Measurements from ENCODE around the gene CCDC81. TPM values are rescaled to one million over a fixed set of nuclear protein-coding genes. Genes with fewer than 3 reads are reported as not detected.

CCDC81 gene
- total RNA-seq, 1 experiment from 2014 or later, result 0.49 TPM

- Histone ChIP-seq H3K27me3 (ENCODE audit: control insufficient read depth, insufficient read depth, low read length) (no peaks in the 10 kb centered on the region), H3K9me3 (ENCODE audit: control insufficient read depth, insufficient read depth, low read depth, low read length) (no peaks in the 10 kb centered on the region), H3K4me1 (ENCODE audit: control insufficient read depth, insufficient read depth, low read length) (no peaks in the 10 kb centered on the region), H3K36me3 (ENCODE audit: control insufficient read depth, insufficient read depth, low read length) (no peaks in the 10 kb centered on the region), H3K27ac (ENCODE audit: low read length) (no peak overlapping the region), H3K4me3 (ENCODE audit: low read depth in 2 of 2, low read length in 2 of 2) (no peak overlapping the region)
- no TSS peak for BruUV-seq (replicated peaks)
- in situ Hi-C loops (cut with HindIII; ENCODE audit: low pct_unique_long_range_greater_than_20kb, low sequenced_read_pairs) (no loop called here), intact Hi-C loops (cut with micrococcal nuclease; ENCODE audit: unreplicated experiment) (no loop called here)
- ATAC-seq, result no peak
- no peak for DNase-seq (ENCODE audit: low read depth, low spot score)
- ChIA-PET CTCF (no interaction called here), POLR2A (interaction anchor here (0.6 kb wide), 1 partner anchor 599 kb away, joined by 5 read pairs; the partner anchor contains the start of gene TMEM135)
- TF ChIP-seq CTCF (IDR thresholded peaks at IDR 0.05) (no peak), REST (IDR thresholded peaks at IDR 0.05; ENCODE audit: insufficient read depth in 1 of 2, low read depth in 2 of 2, low read length in 1 of 2) (no peak), TCF7L2 (IDR thresholded peaks at IDR 0.05; ENCODE audit: low read depth, low read length) (no peak), SIN3A (IDR thresholded peaks at IDR 0.05; ENCODE audit: borderline replicate concordance, insufficient read depth, low read depth, low read length) (no peak), POLR2AphosphoS5 (IDR thresholded peaks at IDR 0.05; ENCODE audit: low read depth, low read length) (no peak)
Measured at GRCh38 chr11:86438685-86439084, 64.0 kb downstream of the CCDC81 start.

- intact Hi-C loops (cut with micrococcal nuclease; ENCODE audit: unreplicated experiment), result no loop called here
- ATAC-seq, result no peak
- in situ Hi-C loops (cut with HindIII; ENCODE audit: low pct_unique_long_range_greater_than_20kb, low sequenced_read_pairs), result no loop called here
- Histone ChIP-seq H3K27me3 (ENCODE audit: control insufficient read depth, insufficient read depth, low read length) (no peaks in the 10 kb centered on the region), H3K9me3 (ENCODE audit: control insufficient read depth, insufficient read depth, low read depth, low read length) (no peaks in the 10 kb centered on the region), H3K4me1 (ENCODE audit: control insufficient read depth, insufficient read depth, low read length) (no peaks in the 10 kb centered on the region), H3K4me3 (ENCODE audit: low read depth in 2 of 2, low read length in 2 of 2) (no peak overlapping the region), H3K27ac (ENCODE audit: low read length) (no peak overlapping the region), H3K36me3 (ENCODE audit: control insufficient read depth, insufficient read depth, low read length) (no peaks in the 10 kb centered on the region)
- DNase-seq (ENCODE audit: low read depth, low spot score), result no peak
- TF ChIP-seq POLR2AphosphoS5 (IDR thresholded peaks at IDR 0.05; ENCODE audit: low read depth, low read length) (no peak), CTCF (IDR thresholded peaks at IDR 0.05) (no peak), REST (IDR thresholded peaks at IDR 0.05; ENCODE audit: insufficient read depth in 1 of 2, low read depth in 2 of 2, low read length in 1 of 2) (no peak), SIN3A (IDR thresholded peaks at IDR 0.05; ENCODE audit: borderline replicate concordance, insufficient read depth, low read depth, low read length) (no peak)
- no TSS peak for BruUV-seq (replicated peaks)
- ChIA-PET POLR2A (no interaction called here), CTCF (no interaction called here)
Measured at GRCh38 chr11:86440305-86440716, 65.6 kb downstream of the CCDC81 start.
